ENCODE data around the gene ASPG.

- no peak for TF ChIP-seq EZH2 (IDR thresholded peaks at IDR 0.05)
- TF ChIP-seq CTCF (IDR thresholded peaks at IDR 0.05): no peak
These were observed 22.4 kb downstream of the ASPG start for GRCh38 chr14:104107611-104108569.

All from neural progenitor cell (in vitro differentiated cells).